WERI-Rb-1 (cell line): ENCODE results near the gene ZNF408.

Source experiments
- DNase-seq: peaks from one replicate; pipeline ENCODE4 v3.0.0-alpha.2; 2020
- H3K27ac ChIP-seq: fragments of 250-450 bp; sonication (Bioruptor Pico); 2 replicates; pipeline ENCODE4 v1.5.1; 2020; ENCODE audit warnings: mild to moderate bottlenecking, moderate library complexity
- H3K27me3 ChIP-seq: fragments of 250-450 bp; sonication (Bioruptor Pico); 2 replicates; pipeline ENCODE4 v1.5.1; 2021; ENCODE audit warnings: mild to moderate bottlenecking, low read depth, moderate library complexity; ENCODE audit not compliant: insufficient read depth, severe bottlenecking
- H3K36me3 ChIP-seq: fragments of 250-450 bp; sonication (Bioruptor Pico); 2 replicates; pipeline ENCODE4 v1.5.1; 2020; ENCODE audit warnings: mild to moderate bottlenecking, moderate library complexity
- H3K4me3 ChIP-seq: 2 replicates; pipeline ENCODE4 v1.5.1; 2011; ENCODE audit warnings: low read depth, mild to moderate bottlenecking, control low read depth, low read length
- H3K9me3 ChIP-seq: fragments of 250-450 bp; sonication (Bioruptor Pico); 2 replicates; pipeline ENCODE4 v1.5.1; 2021; ENCODE audit warnings: mild to moderate bottlenecking, moderate library complexity; ENCODE audit not compliant: severe bottlenecking
- TF ChIP-seq, protein P1 (sequence below): IDR thresholded peaks from 2 replicates; pipeline ENCODE4 v1.5.1; 2011; ENCODE audit warnings: low read depth, mild to moderate bottlenecking, control low read depth, inconsistent platforms, low read length

Gene ZNF408

DNA sequence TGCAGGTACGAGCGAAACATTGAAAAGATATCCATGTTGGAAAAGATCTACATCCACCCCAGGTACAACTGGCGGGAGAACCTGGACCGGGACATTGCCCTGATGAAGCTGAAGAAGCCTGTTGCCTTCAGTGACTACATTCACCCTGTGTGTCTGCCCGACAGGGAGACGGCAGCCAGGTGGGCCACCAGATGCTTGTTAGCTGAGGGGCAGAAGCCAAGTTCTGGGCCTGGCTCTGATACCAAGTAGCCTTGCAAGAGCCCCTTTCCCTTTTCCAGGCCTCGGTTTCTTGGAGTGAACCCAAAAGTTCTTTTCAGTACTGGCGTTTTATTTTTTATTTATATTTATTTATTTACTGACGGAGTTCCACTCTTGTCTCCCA, 27.8 kb downstream of the ZNF408 start:
- no peaks in the 10 kb centered on the region for H3K27me3 ChIP-seq
- H3K9me3 ChIP-seq: no peaks in the 10 kb centered on the region
- DNase-seq: no peak
- H3K4me3 ChIP-seq: no peak overlapping the region
- TF ChIP-seq, protein P1, sequence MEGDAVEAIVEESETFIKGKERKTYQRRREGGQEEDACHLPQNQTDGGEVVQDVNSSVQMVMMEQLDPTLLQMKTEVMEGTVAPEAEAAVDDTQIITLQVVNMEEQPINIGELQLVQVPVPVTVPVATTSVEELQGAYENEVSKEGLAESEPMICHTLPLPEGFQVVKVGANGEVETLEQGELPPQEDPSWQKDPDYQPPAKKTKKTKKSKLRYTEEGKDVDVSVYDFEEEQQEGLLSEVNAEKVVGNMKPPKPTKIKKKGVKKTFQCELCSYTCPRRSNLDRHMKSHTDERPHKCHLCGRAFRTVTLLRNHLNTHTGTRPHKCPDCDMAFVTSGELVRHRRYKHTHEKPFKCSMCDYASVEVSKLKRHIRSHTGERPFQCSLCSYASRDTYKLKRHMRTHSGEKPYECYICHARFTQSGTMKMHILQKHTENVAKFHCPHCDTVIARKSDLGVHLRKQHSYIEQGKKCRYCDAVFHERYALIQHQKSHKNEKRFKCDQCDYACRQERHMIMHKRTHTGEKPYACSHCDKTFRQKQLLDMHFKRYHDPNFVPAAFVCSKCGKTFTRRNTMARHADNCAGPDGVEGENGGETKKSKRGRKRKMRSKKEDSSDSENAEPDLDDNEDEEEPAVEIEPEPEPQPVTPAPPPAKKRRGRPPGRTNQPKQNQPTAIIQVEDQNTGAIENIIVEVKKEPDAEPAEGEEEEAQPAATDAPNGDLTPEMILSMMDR: no peak
- H3K36me3 ChIP-seq: no peaks in the 10 kb centered on the region
- H3K27ac ChIP-seq: no peak overlapping the region

DNA sequence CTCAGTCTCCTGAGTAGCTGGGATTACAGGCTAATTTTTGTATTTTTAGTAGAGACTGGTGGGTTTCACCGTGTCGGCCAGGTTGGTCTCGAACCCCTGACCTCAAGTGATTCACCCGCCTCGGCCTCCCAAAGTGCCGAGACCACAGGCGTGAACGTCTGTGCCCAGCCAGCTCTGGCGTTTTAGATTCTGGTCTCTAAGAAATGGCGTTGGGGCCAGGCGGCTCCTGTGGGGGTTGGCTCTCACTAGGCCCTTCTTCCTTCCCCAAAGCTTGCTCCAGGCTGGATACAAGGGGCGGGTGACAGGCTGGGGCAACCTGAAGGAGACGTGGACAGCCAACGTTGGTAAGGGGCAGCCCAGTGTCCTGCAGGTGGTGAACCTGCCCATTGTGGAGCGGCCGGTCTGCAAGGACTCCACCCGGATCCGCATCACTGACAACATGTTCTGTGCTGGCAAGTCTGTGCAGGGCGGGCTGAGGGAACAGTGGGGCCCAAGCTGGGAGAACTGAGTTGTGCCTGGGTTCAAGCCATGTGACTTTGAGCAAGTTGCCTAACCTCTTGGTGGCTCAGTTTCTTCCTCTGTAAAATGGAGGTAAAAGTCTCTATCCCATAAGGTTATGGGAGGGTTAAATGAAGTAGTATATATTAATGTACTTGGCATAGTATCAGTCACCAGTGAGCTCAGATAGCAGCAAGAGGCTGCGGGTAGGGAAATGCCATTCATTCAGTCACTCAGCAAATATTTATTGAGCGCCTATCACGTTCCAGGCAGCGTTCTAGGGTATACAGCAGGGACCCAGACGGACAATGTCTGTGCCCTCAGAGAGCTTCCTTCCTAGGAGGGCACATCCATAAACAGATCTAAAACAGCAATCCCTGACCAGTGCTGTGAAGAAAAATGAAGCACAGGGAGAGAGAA, 28.5 kb downstream of the ZNF408 start:
- Histone ChIP-seq H3K4me3 (no peak overlapping the region), H3K9me3 (no peaks in the 10 kb centered on the region), H3K36me3 (no peaks in the 10 kb centered on the region), H3K27me3 (no peaks in the 10 kb centered on the region), H3K27ac (no peak overlapping the region)
- TF ChIP-seq, protein P1: no peak
- no peak for DNase-seq

DNA sequence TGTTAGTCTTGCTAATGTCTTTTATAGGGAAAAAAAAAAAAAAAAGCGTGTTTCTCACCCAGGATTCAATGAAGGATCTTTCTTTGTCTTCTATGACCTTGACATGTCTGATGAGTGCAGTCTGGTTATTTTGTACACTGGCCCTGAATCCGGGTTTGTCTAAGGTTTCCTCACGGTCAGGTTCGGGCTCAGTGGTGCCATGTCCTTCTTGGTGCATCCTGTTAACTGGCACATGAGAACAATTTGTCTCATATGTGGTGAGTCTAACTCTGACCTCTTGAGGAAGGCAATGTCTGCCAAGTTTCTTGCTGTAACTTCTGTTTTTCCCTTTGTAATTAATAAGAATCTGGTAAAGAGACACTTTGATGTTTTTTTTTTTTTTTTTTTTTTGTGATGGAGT, 30.7 kb downstream of the ZNF408 start:
- no peak overlapping the region for H3K27ac ChIP-seq
- no peak for DNase-seq
- H3K9me3 ChIP-seq: no peaks in the 10 kb centered on the region
- no peaks in the 10 kb centered on the region for H3K36me3 ChIP-seq
- TF ChIP-seq, protein P1: no peak
- no peaks in the 10 kb centered on the region for H3K27me3 ChIP-seq
- H3K4me3 ChIP-seq: no peak overlapping the region

DNA sequence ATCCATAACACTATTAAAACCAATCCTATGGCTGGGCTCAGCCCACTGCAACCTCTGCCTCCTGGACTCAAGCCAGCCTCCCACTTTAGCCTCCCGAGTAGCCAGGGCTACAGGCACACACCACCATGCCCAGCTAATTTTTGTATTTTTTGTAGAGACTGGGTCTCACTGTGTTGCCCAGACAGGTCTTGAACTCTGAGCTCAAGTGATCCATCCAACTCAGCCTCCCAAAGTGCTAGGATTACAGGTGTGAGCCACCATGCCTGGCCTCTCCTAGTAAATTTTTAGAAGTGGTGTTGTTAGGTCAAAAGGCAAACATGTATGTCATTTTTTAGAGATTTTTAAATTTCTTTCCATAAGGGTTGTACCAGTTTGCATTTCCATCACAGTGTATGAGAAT, 32.4 kb downstream of the ZNF408 start:
- DNase-seq: no peak
- no peak overlapping the region for H3K4me3 ChIP-seq
- H3K9me3 ChIP-seq: no peaks in the 10 kb centered on the region
- TF ChIP-seq, protein P1: no peak
- no peaks in the 10 kb centered on the region for H3K27me3 ChIP-seq
- H3K27ac ChIP-seq: no peak overlapping the region
- no peaks in the 10 kb centered on the region for H3K36me3 ChIP-seq

DNA sequence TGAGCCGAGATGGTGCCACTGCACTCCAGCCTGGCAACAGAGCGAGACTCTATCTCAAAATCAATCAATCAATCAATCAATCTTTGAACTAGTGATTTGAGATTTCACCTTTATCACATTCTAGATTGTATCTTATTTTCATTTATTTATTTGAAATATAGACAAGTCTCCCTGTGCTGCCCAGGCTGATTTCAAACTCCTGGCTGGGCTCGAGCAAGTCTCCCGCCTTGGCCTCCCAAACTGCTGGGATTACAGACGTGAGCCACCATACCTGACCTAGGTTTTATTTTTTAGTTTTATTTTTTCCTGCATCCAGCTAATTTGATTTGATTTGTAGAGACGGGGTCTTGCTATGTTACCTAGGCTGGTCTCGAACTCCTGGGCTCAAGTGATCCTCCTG, 35.3 kb downstream of the ZNF408 start:
- H3K27me3 ChIP-seq: no peaks in the 10 kb centered on the region
- TF ChIP-seq, protein P1: no peak
- no peak overlapping the region for H3K27ac ChIP-seq
- peaks cover 7% of the 10 kb centered on the region for H3K36me3 ChIP-seq
- no peak for DNase-seq
- H3K9me3 ChIP-seq: no peaks in the 10 kb centered on the region
- H3K4me3 ChIP-seq: no peak overlapping the region
